OCI-LY1 (cell line): ENCODE results near the gene CNTNAP5.

Source experiments
- CTCF ChIP-seq: fragments of 200-600 bp; sonication (generic), shearing (Covaris generic); IDR thresholded peaks from 2 replicates; pipeline ENCODE4 v1.5.1; 2017; ENCODE audit warnings: mild to moderate bottlenecking, antibody characterized with exemption, low read length, moderate library complexity, mixed read lengths
- EZH2 ChIP-seq: fragments of 200-600 bp; sonication (generic), shearing (Covaris generic); IDR thresholded peaks from 2 replicates; pipeline ENCODE4 v1.8.0; 2017; ENCODE audit warnings: borderline replicate concordance, mixed run types, mild to moderate bottlenecking, antibody characterized with exemption, low read length, moderate library complexity, mixed read lengths

GRCh38 chr2:124213977-124214587, 189.0 kb downstream of the CNTNAP5 start:
- TF ChIP-seq CTCF = no peak
- no peak for TF ChIP-seq EZH2
